ENCODE results near the gene MAX.

- TF ChIP-seq ZNF221 (tag by site-specific recombination; IDR thresholded peaks at IDR 0.05; ENCODE audit: borderline replicate concordance) (no peak), CTCF (tag by site-specific recombination; IDR thresholded peaks at IDR 0.05) (no peak), ZFP3 (tag by site-specific recombination; IDR thresholded peaks at IDR 0.05; ENCODE audit: low read depth) (no peak), ZNF350 (tag by site-specific recombination; IDR thresholded peaks at IDR 0.05) (no peak), ZNF138 (tag by site-specific recombination; IDR thresholded peaks at IDR 0.05; ENCODE audit: borderline replicate concordance) (no peak), TSHZ1 (tag by site-specific recombination; IDR thresholded peaks at IDR 0.05; ENCODE audit: borderline replicate concordance) (no peak), TCF7L2 (IDR thresholded peaks at IDR 0.05; ENCODE audit: borderline replicate concordance, low read depth, low read length) (no peak), ZNF274 (IDR thresholded peaks at IDR 0.05; ENCODE audit: low read length) (no peak), ZNF274 (tag by site-specific recombination; IDR thresholded peaks at IDR 0.05; ENCODE audit: borderline replicate concordance) (no peak), ZBTB10 (tag by site-specific recombination; IDR thresholded peaks at IDR 0.05) (no peak), ZSCAN30 (tag by site-specific recombination; IDR thresholded peaks at IDR 0.05) (no peak), KLF10 (tag by site-specific recombination; IDR thresholded peaks at IDR 0.05) (no peak), ZNF175 (tag by site-specific recombination; IDR thresholded peaks at IDR 0.05) (no peak), PATZ1 (tag by site-specific recombination; IDR thresholded peaks at IDR 0.05) (no peak)
Measured at GRCh38 chr14:65144170-65144569, 41.9 kb upstream of the MAX start.
